Measurements from ENCODE around the gene SAP130.

SAP130 gene

GRCh38 chr2:128026448-128027277, 1.2 kb downstream of the SAP130 start:
- no peak for DNase-seq (ENCODE audit: low read depth in 1 of 2, low spot score in 1 of 2)

GRCh38 chr2:128024816-128025215, 3.0 kb downstream of the SAP130 start:
- no peak for DNase-seq (ENCODE audit: low read depth in 1 of 2, low spot score in 1 of 2)

- DNase-seq (ENCODE audit: low read depth in 1 of 2, low spot score in 1 of 2), result no peak
Measured at GRCh38 chr2:128017561-128017960, 10.3 kb downstream of the SAP130 start.

DNA sequence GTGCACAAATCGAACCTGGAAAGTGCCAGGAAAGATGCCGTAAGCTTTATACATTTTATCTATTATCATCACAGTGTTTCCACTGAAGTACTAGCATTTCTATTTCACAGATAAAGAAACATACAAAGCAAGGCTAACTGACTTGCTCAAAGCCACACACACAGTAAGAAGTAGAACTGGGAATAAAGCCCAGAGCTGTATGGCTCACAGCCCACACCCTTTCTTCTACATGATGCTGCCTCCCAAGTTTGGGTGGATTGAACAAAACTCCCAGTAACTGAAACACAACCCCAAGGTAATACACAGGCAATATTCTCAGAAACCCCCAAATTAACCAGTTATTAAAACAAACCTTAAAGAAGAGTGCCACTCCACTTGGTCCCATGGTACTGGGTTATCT, 11.2 kb downstream of the SAP130 start:
- DNase-seq (ENCODE audit: low read depth in 1 of 2, low spot score in 1 of 2), result no peak

DNA sequence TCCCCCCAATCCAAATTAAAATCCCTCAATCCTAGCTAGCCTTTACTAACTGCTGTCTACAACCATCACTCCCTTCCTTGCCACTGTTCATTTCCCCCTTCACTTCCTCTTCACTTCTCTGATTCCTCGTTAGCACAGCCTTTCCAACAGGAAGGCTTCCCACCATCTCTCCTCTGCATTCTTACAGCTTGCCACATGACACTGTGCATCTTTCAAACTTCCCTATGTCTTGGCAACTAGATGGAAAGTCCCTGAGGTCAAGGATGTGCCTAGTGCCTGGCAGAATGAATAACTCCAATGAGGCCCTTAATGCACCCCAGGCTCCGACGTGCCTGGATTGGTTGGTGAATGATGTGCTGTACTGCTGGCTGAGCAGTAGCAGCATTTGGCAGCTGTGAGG, 15.2 kb downstream of the SAP130 start:
- DNase-seq (ENCODE audit: low read depth in 1 of 2, low spot score in 1 of 2), result no peak

DNA sequence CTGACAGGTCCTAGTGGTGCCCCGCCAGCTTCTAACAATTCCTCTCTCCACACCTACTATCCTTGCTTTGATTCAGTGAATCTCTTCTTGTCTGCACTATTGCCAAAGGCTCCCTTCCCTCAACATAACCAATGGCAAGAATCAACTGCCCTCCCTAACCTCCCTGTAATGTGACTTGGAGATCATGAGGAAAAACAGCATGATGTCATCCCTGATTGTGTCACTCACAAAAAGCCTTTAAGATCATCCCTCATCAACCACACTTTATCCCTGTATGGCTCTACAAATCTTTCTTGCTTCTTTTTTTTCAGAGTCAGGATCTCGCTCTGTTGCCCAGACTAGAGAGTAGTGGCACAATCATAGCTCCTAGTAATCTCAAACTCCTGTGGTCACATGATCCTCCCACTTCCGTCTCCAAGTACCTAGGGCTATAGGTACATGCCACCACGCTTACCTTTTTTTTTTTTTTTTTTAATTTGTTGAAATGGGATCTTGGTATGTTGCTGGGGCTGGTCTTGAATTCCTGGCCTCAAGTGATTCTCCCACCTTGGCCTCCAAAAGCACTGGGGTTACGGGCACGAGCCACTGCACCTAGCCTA, 19.7 kb downstream of the SAP130 start:
- DNase-seq (ENCODE audit: low read depth in 1 of 2, low spot score in 1 of 2), result no peak

- no peak for DNase-seq (ENCODE audit: low read depth in 1 of 2, low spot score in 1 of 2)
Measured at GRCh38 chr2:128004509-128004908, 23.4 kb downstream of the SAP130 start.

- no peak for DNase-seq (ENCODE audit: low read depth in 1 of 2, low spot score in 1 of 2)
Measured at GRCh38 chr2:128003463-128003862, 24.4 kb downstream of the SAP130 start.

DNA sequence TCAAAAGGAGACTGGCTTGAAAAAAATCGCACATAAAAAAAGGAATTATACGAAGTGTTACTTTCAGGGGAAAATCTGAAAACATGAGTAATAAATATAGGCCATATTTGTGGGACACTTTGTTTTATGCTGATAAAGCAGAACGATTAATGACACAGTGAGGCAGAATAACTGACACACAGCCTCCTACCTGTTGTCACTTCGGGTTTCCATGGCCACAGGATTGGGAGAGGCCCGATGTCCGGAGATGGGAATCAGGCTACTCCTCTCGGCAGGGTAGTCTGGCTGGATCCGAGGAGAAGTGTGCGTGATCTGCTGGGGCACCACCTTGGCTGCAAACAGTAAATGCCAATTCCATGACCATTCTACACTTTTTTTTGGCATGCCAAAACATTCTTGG, 31.7 kb downstream of the SAP130 start:
- no peak for DNase-seq (ENCODE audit: low read depth in 1 of 2, low spot score in 1 of 2)

- DNase-seq (ENCODE audit: low read depth in 1 of 2, low spot score in 1 of 2), result no peak
Measured at GRCh38 chr2:127995725-127996124, 32.1 kb downstream of the SAP130 start.

DNA sequence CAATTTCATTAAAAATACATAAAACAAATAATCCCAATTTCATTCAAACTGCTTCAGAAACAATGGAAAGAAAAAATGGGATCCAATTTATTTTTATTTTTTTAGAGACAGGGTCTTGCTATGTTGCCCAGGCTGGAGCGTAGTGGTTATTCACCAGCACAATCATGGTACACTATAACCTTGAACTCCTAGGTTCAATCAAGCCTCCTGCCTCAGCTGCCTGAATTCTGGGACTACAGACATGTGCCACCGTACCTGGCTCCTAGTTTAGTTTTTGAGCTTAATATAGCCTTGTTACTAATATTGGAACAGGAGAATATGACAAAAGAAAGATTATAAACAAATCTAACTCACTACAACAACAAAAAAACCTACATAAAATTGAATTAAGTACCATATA, 34.2 kb downstream of the SAP130 start:
- DNase-seq (ENCODE audit: low read depth in 1 of 2, low spot score in 1 of 2), result no peak

- no peak for DNase-seq (ENCODE audit: low read depth in 1 of 2, low spot score in 1 of 2)
Measured at GRCh38 chr2:127991742-127992141, 36.1 kb downstream of the SAP130 start.

- DNase-seq (ENCODE audit: low read depth in 1 of 2, low spot score in 1 of 2), result no peak
Measured at GRCh38 chr2:127986548-127987079, 41.2 kb downstream of the SAP130 start.

DNA sequence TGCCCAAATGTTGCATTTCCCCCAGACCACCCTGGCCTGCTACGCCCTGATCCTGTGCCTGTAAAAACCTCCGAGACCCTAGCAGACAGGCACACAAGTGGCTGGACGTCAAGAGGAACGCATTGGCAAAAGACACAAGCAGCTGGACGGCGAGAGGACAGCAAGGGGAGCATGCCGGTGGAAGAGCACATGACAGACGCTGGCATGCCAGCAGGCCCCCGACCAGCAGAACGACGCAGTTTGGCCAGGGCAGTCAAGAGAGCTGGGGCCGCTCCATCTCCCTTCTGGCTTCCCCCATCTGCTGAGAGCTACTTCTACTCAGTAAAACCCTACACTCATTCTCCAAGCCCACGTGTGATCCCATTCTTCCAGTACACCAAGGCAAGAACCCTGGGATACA, 42.1 kb downstream of the SAP130 start:
- no peak for DNase-seq (ENCODE audit: low read depth in 1 of 2, low spot score in 1 of 2)

- no peak for DNase-seq (ENCODE audit: low read depth in 1 of 2, low spot score in 1 of 2)
Measured at GRCh38 chr2:127985026-127985734, 42.7 kb downstream of the SAP130 start.

GRCh38 chr2:127984551-127984950, 43.3 kb downstream of the SAP130 start:
- no peak for DNase-seq (ENCODE audit: low read depth in 1 of 2, low spot score in 1 of 2)

DNA sequence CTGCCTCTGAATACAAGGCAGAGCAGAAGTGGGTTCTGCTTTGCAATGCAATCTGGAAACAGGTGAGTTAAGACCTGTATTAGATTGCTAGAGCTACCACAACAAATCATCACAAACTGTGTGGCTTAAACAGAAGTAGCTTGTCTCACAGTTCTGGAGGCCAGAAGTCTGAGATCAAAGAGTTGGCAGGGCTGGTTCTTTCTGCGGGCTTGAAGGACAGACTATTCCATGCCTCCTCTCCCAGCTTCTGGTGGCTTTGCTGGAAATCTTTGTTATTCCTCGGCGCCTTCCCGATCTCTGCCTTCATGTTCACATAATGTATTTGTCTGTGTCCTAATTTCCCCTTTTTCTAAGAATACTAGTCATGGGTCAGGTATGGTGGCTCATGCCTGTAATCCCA, 58.4 kb downstream of the SAP130 start:
- DNase-seq (ENCODE audit: low read depth in 1 of 2, low spot score in 1 of 2), result no peak

GRCh38 chr2:127968610-127969339, 59.1 kb downstream of the SAP130 start:
- DNase-seq (ENCODE audit: low read depth in 1 of 2, low spot score in 1 of 2), result no peak

GRCh38 chr2:127961729-127962128, 66.1 kb downstream of the SAP130 start:
- DNase-seq (ENCODE audit: low read depth in 1 of 2, low spot score in 1 of 2), result no peak

GRCh38 chr2:127957240-127957639, 70.6 kb downstream of the SAP130 start:
- no peak for DNase-seq (ENCODE audit: low read depth in 1 of 2, low spot score in 1 of 2)

DNA sequence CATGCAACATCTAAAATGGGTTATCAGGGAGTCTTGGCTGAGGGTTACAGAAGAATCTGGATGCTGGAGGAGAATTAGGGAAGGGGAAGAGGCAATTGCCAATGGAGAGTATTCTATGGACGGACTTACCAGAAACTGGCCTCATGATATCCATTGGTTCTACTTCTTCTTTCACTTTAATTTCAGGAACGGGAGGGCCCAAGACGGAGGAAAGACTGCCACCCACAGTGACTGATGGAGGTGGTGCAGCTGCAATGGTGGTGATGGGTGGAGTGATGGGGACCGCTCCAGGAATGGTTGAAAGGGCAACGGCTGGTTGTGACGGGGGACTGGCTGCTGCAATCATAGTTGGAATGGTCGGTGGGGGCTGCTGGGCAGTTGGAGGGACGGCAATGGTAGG, 73.0 kb downstream of the SAP130 start:
- no peak for DNase-seq (ENCODE audit: low read depth in 1 of 2, low spot score in 1 of 2)

All from stimulated activated CD4-positive, alpha-beta T cell treated with anti-CD3 and anti-CD28 coated beads, Interleukin-15, amount 100 ng/mL, for 1 hour (primary cell).